GM18508 (cell line): ENCODE data around the gene RUVBL2.
"Not testable (repeated sequence)": the region's sequence is repeated elsewhere in the genome, so short reads cannot be mapped to it uniquely, and the experiment has no call there.

Source experiments
- ATAC-seq: cut with Tn5 transposase; IDR thresholded peaks from one replicate; pipeline ENCODE4 v1.9.1; 2021; ENCODE audit warnings: moderate number of reproducible peaks; ENCODE audit not compliant: insufficient read depth, unreplicated experiment

Gene RUVBL2

GRCh38 chr19:49016067-49016839 lies 22.6 kb downstream of the RUVBL2 start:
- ATAC-seq: no peak

- no peak for ATAC-seq
Observed at GRCh38 chr19:49017041-49017665, 23.5 kb downstream of the RUVBL2 start, which contains the start of gene LHB. Gene LHB, minus strand, starts transcription at chr19:49017091. Its CDS starts 10 bp downstream, at chr19:49017081.

- no peak for ATAC-seq
Observed at GRCh38 chr19:49017666-49018351, 24.1 kb downstream of the RUVBL2 start.

- not testable (repeated sequence) for ATAC-seq
Observed at GRCh38 chr19:49018388-49019241, 24.9 kb downstream of the RUVBL2 start.

GRCh38 chr19:49019242-49019932 lies 25.7 kb downstream of the RUVBL2 start:
- ATAC-seq: no peak

- no peak for ATAC-seq
Observed at GRCh38 chr19:49020342-49020741, 26.7 kb downstream of the RUVBL2 start.

- no peak for ATAC-seq
Observed at GRCh38 chr19:49020931-49021895, 27.5 kb downstream of the RUVBL2 start.

- ATAC-seq: no peak
Observed at GRCh38 chr19:49022116-49022515, 28.4 kb downstream of the RUVBL2 start.

GRCh38 chr19:49024233-49024632 lies 30.5 kb downstream of the RUVBL2 start, which contains the start of gene CGB3:
Gene CGB3, minus strand, starts transcription at chr19:49024333. Its CDS starts 362 bp downstream, at chr19:49023971.
- ATAC-seq: not testable (repeated sequence)

GRCh38 chr19:49025088-49025487 lies 31.4 kb downstream of the RUVBL2 start:
- not testable (repeated sequence) for ATAC-seq

GRCh38 chr19:49025599-49025998 lies 31.9 kb downstream of the RUVBL2 start:
- not testable (repeated sequence) for ATAC-seq

- not testable (repeated sequence) for ATAC-seq
Observed at GRCh38 chr19:49028686-49029085, 35.0 kb downstream of the RUVBL2 start.

GRCh38 chr19:49029749-49030148 lies 36.1 kb downstream of the RUVBL2 start:
- ATAC-seq: not testable (repeated sequence)

- ATAC-seq: not testable (repeated sequence)
Observed at GRCh38 chr19:49030323-49030722, 36.6 kb downstream of the RUVBL2 start.

GRCh38 chr19:49031642-49032301 lies 38.1 kb downstream of the RUVBL2 start, which contains the start of gene CGB2:
Gene CGB2, plus strand, starts transcription at chr19:49031890. Its CDS starts 206 bp downstream, at chr19:49032096.
- ATAC-seq: not testable (repeated sequence)

GRCh38 chr19:49036815-49037214 lies 43.1 kb downstream of the RUVBL2 start, which contains the start of gene CGB1:
Gene CGB1, minus strand, starts transcription at chr19:49036895. Its CDS starts 184 bp downstream, at chr19:49036711.
- not testable (repeated sequence) for ATAC-seq

GRCh38 chr19:49038111-49038510 lies 44.4 kb downstream of the RUVBL2 start:
- ATAC-seq: not testable (repeated sequence)
